A549 (cell line): ENCODE measurements around the gene HNF4A. TPM values are rescaled to one million over a fixed set of nuclear protein-coding genes. Genes with fewer than 3 reads are reported as not detected.

Source experiments
- ATAC-seq, 2 experiments: fragments of 200-7000 bp in 1 of 2; fragments of >200 bp in 1 of 2; cut with Nextera tagmentation in 1 of 2; cut with Tn5 transposase in 1 of 2; 3 replicates each; pipeline versions ENCODE4 v1.8.0 to v1.9.1; 2018 to 2020; ENCODE audit warnings: mild to moderate bottlenecking in 1 of 2, moderate library complexity in 1 of 2
- CTCF ChIA-PET: fragments of 300-600 bp; sonication (Branson Sonifier 250); formaldehyde crosslinking; extraction: SDS; loops from one replicate; lab custom pipeline; 2021; ENCODE audit warnings: antibody characterized with exemption, inconsistent platforms; lab: Yijun Ruan, JAX
- POLR2A ChIA-PET: fragments of 350-600 bp; formaldehyde crosslinking; extraction: SDS; loops from one replicate; lab custom pipeline; 2021; ENCODE audit warnings: antibody characterized with exemption, inconsistent platforms; lab: Yijun Ruan, JAX
- DNase-seq, 2 experiments: peaks; one replicate each; pipeline versions ENCODE4 v3.0.0 to v3.0.0-alpha.2; 2011 to 2016; ENCODE audit warnings: low read depth in 1 of 2, low spot score in 1 of 2
- FAIRE-seq: peaks from 2 replicates; lab custom pipeline; 2011; peaks lifted over from hg19 to GRCh38; lab: Jason Lieb, UNC
- H3K27ac ChIP-seq, 2 experiments: fragments of >200 bp; sonication (Bioruptor Twin); formaldehyde crosslinking; 3 replicates each; pipeline ENCODE4 v1.5.1; 2016 to 2017
- H3K4me1 ChIP-seq: fragments of >200 bp; sonication (Bioruptor Twin); formaldehyde crosslinking; 3 replicates; pipeline ENCODE4 v1.6.1; 2016
- H3K4me2 ChIP-seq: fragments of >200 bp; sonication (Bioruptor Twin); formaldehyde crosslinking; 3 replicates; pipeline ENCODE4 v1.6.1; 2016
- H3K4me3 ChIP-seq: fragments of >200 bp; sonication (Bioruptor Twin); formaldehyde crosslinking; 3 replicates; pipeline ENCODE4 v1.5.1; 2016
- H3K9me3 ChIP-seq: fragments of >200 bp; sonication (Bioruptor Twin); formaldehyde crosslinking; 3 replicates; pipeline ENCODE4 v1.6.1; 2016
- CBX8 ChIP-seq: fragments of 200-600 bp; sonication (generic); IDR thresholded peaks from 2 replicates; pipeline ENCODE4 v1.6.1; 2016
- EHMT2 ChIP-seq: fragments of 200-600 bp; sonication (generic); IDR thresholded peaks from 2 replicates; pipeline ENCODE4 v1.6.1; 2016; ENCODE audit warnings: antibody characterized with exemption, low read depth, mild to moderate bottlenecking, moderate library complexity
- FOSB ChIP-seq: fragments of 250-450 bp; sonication (Bioruptor Pico); IDR thresholded peaks from 2 replicates; pipeline ENCODE4 v1.5.0; 2020; ENCODE audit warnings: mild to moderate bottlenecking, moderate library complexity
- FOSL2 ChIP-seq, 2 experiments: fragments of 450-650 bp in 1 of 2; fragments of >200 bp in 1 of 2; sonication (Bioruptor Twin) in 1 of 2; formaldehyde crosslinking; IDR thresholded peaks; 2 replicates each; pipeline versions ENCODE4 v1.5.0 to v1.6.1; 2016 to 2020; ENCODE audit warnings: mild to moderate bottlenecking in 1 of 2, moderate library complexity in 1 of 2
- FOXS1 ChIP-seq: fragments of 250-450 bp; sonication (Bioruptor Pico); IDR thresholded peaks from 2 replicates; pipeline ENCODE4 v1.5.0; 2020; ENCODE audit warnings: mild to moderate bottlenecking, moderate library complexity
- HDAC2 ChIP-seq: fragments of 200-600 bp; sonication (generic); IDR thresholded peaks from 2 replicates; pipeline ENCODE4 v1.6.1; 2016
- JUN ChIP-seq, 2 experiments: fragments of >200 bp; sonication (Bioruptor Twin); formaldehyde crosslinking; IDR thresholded peaks; 2 replicates in 1 of 2; 3 replicates in 1 of 2; pipeline ENCODE4 v1.6.1; 2016 to 2017
- KDM1A ChIP-seq: fragments of 200-600 bp; sonication (generic); IDR thresholded peaks from 2 replicates; pipeline ENCODE4 v1.6.1; 2016; ENCODE audit warnings: low read depth, mild to moderate bottlenecking
- MYC ChIP-seq: IDR thresholded peaks from 2 replicates; pipeline ENCODE4 v1.6.1; 2012; ENCODE audit warnings: mild to moderate bottlenecking, inconsistent platforms, low read length, improper control_type of control experiment, borderline replicate concordance
- NFE2L2 ChIP-seq: fragments of 150-350 bp; conservative IDR thresholded peaks from 2 replicates; pipeline ENCODE4 v1.6.1; 2014; ENCODE audit warnings: low read length
- POLR2A ChIP-seq: IDR thresholded peaks from 2 replicates; pipeline ENCODE4 v1.6.1; 2012; ENCODE audit warnings: mild to moderate bottlenecking, low read length
- RAD21 ChIP-seq, 2 experiments: fragments of >200 bp in 1 of 2; sonication (Bioruptor Twin) in 1 of 2; formaldehyde crosslinking in 1 of 2; IDR thresholded peaks in 1 of 2; conservative IDR thresholded peaks in 1 of 2; 2 replicates in 1 of 2; 3 replicates in 1 of 2; pipeline ENCODE4 v1.6.1; 2012 to 2018; ENCODE audit warnings: inconsistent platforms in 1 of 2
- RARB ChIP-seq: fragments of 250-450 bp; sonication (Bioruptor Pico); IDR thresholded peaks from 2 replicates; pipeline ENCODE4 v1.8.0; 2021; ENCODE audit warnings: mild to moderate bottlenecking, moderate library complexity
- RNF2 ChIP-seq: fragments of 200-600 bp; sonication (generic); IDR thresholded peaks from 2 replicates; pipeline ENCODE4 v1.6.1; 2016; ENCODE audit warnings: low read depth, mild to moderate bottlenecking, antibody characterized with exemption, moderate library complexity, borderline replicate concordance
- SMC3 ChIP-seq: fragments of >200 bp; sonication (Bioruptor Twin); formaldehyde crosslinking; IDR thresholded peaks from 3 replicates; pipeline ENCODE4 v1.6.1; 2018; ENCODE audit warnings: inconsistent platforms
- SREBF2 ChIP-seq: fragments of 450-650 bp; IDR thresholded peaks from 2 replicates; pipeline ENCODE4 v1.6.1; 2014; ENCODE audit warnings: mild to moderate bottlenecking, moderate library complexity
- TFCP2L1 ChIP-seq: fragments of 250-450 bp; sonication (Bioruptor Pico); IDR thresholded peaks from 2 replicates; pipeline ENCODE4 v1.5.0; 2021; ENCODE audit warnings: mild to moderate bottlenecking
- TP53 ChIP-seq: fragments of 250-450 bp; sonication (Bioruptor Pico); IDR thresholded peaks from 2 replicates; pipeline ENCODE4 v1.5.0; 2021; ENCODE audit warnings: mild to moderate bottlenecking, moderate library complexity
- ZSCAN20 ChIP-seq: fragments of 250-450 bp; sonication (Bioruptor Pico); IDR thresholded peaks from 2 replicates; pipeline ENCODE4 v1.8.0; 2022; ENCODE audit warnings: mild to moderate bottlenecking, moderate library complexity
- WGBS: methylation state at CpG from one replicate; pipeline ENCODE4 v1.1.6; 2017; ENCODE audit errors: missing lambda C conversion rate; 5-methylcytosine and 5-hydroxymethylcytosine counted together
- polyA plus RNA-seq, 4 experiments: library from polyadenylated mRNA; depleted of rRNA in 3 of 4; stranded (reverse); fragments of >200 nt; fragmentation: RNase III in 1 of 4; extraction: RNeasy Plus Mini Kit Qiagen cat#74134 plus additional on column Dnase treatment in 1 of 4; gene quantifications; 2 replicates in 3 of 4; 3 replicates in 1 of 4; pipeline ENCODE4 v1.2.3, GENCODE V29; 2011 to 2017
- TF ChIP-seq, protein P1 (sequence below): IDR thresholded peaks from 2 replicates; pipeline ENCODE4 v1.6.1; 2012; ENCODE audit warnings: low read depth, borderline replicate concordance
- TF ChIP-seq, protein P2 (sequence below): fragments of >200 bp; sonication (Bioruptor Twin); formaldehyde crosslinking; IDR thresholded peaks from 3 replicates; pipeline ENCODE4 v1.5.1; 2016
- TF ChIP-seq, protein P3 (sequence below): IDR thresholded peaks from 2 replicates; pipeline ENCODE4 v1.6.1; 2012
- TF ChIP-seq, protein P4 (sequence below): fragments of 450-650 bp; IDR thresholded peaks from 2 replicates; pipeline ENCODE4 v1.6.1; 2014; ENCODE audit warnings: antibody characterized with exemption
- TF ChIP-seq, protein P5 (sequence below): fragments of 250-450 bp; sonication (Bioruptor Pico); IDR thresholded peaks from 2 replicates; pipeline ENCODE4 v1.5.0; 2021; ENCODE audit warnings: mild to moderate bottlenecking, moderate library complexity, borderline replicate concordance
- TF ChIP-seq, protein P6 (sequence below): IDR thresholded peaks from 2 replicates; pipeline ENCODE4 v1.6.1; 2012

HNF4A gene
- polyA plus RNA-seq, 2 of the 4 experiments (the other 2 are of a cell fraction): 20.0 to 26.2 TPM

DNA sequence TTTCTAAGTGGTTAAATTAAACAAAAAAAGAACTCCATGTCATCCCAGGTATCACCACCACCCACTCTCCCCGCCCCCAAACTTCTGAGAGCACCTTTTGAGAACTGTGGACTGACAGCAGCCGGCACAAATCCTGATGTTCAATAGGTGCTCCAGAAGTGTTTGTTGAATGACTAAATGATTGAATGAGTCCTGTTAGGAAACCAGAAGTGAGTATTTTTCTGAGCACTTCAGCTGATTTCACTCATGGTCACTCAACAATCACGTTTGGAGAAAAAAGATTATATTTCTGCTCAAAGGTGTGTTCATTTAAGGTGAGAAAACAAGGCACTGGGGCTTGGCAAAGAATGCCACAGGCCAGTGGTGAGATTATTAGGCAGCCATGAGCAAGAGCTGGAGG, 6.2 kb upstream of the HNF4A start:
- CTCF ChIA-PET: no interaction called here
- no peak for TF ChIP-seq JUN (IDR thresholded peaks at IDR 0.05)
- no peak for TF ChIP-seq FOSB (CRISPR knock-in tag)
- TF ChIP-seq, protein P1, sequence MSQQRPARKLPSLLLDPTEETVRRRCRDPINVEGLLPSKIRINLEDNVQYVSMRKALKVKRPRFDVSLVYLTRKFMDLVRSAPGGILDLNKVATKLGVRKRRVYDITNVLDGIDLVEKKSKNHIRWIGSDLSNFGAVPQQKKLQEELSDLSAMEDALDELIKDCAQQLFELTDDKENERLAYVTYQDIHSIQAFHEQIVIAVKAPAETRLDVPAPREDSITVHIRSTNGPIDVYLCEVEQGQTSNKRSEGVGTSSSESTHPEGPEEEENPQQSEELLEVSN: no peak
- TF ChIP-seq HDAC2: no peak
- TF ChIP-seq FOSL2 (IDR thresholded peaks at IDR 0.05): no peak
- no peak for TF ChIP-seq FOSL2 (CRISPR knock-in tag; IDR thresholded peaks at IDR 0.05)
- TF ChIP-seq FOXS1 (CRISPR knock-in tag): no peak
- TF ChIP-seq, protein P2, sequence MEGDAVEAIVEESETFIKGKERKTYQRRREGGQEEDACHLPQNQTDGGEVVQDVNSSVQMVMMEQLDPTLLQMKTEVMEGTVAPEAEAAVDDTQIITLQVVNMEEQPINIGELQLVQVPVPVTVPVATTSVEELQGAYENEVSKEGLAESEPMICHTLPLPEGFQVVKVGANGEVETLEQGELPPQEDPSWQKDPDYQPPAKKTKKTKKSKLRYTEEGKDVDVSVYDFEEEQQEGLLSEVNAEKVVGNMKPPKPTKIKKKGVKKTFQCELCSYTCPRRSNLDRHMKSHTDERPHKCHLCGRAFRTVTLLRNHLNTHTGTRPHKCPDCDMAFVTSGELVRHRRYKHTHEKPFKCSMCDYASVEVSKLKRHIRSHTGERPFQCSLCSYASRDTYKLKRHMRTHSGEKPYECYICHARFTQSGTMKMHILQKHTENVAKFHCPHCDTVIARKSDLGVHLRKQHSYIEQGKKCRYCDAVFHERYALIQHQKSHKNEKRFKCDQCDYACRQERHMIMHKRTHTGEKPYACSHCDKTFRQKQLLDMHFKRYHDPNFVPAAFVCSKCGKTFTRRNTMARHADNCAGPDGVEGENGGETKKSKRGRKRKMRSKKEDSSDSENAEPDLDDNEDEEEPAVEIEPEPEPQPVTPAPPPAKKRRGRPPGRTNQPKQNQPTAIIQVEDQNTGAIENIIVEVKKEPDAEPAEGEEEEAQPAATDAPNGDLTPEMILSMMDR: no peak
- no peak for TF ChIP-seq SMC3
- FAIRE-seq (no peak), ATAC-seq (no peak), DNase-seq (no peak)
- Histone ChIP-seq H3K27ac (no peak overlapping the region), H3K9me3 (no peaks in the 10 kb centered on the region), H3K4me2 (no peak overlapping the region), H3K4me3 (no peak overlapping the region), H3K4me1 (no peaks in the 10 kb centered on the region)
- POLR2A ChIA-PET: no interaction called here
- whole genome bisulfite sequencing: 67% methylated on average over 3 of the region's 3 CpGs

DNA sequence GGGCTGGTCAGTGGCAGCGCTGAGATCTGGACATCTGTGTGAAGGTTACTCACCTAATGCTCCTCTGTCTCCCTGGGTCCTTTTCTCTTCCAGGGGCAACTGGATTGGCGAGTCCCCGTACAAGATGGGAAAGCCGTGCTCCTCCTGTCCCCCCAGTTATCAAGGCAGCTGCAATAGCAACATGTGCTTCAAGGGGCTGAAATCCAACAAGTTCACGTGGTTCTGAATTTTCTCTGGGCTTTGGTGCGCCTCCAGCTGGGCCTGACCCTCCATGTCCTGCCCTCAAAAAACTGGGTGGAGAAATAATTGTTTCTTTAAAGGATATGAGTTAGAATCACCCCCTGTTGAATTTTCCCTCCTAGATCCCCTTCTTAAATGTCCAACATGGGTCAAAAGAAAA, 4.9 kb upstream of the HNF4A start:
- no peak for TF ChIP-seq KDM1A
- no peak for TF ChIP-seq FOXS1 (CRISPR knock-in tag)
- no peak for TF ChIP-seq RARB
- TF ChIP-seq NFE2L2: no peak
- TF ChIP-seq CBX8: no peak
- TF ChIP-seq, protein P3, sequence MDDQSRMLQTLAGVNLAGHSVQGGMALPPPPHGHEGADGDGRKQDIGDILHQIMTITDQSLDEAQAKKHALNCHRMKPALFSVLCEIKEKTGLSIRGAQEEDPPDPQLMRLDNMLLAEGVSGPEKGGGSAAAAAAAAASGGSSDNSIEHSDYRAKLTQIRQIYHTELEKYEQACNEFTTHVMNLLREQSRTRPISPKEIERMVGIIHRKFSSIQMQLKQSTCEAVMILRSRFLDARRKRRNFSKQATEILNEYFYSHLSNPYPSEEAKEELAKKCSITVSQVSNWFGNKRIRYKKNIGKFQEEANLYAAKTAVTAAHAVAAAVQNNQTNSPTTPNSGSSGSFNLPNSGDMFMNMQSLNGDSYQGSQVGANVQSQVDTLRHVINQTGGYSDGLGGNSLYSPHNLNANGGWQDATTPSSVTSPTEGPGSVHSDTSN: no peak
- no peak for TF ChIP-seq RAD21 (conservative IDR thresholded peaks at IDR 0.05 in 1 of 2, IDR thresholded peaks at IDR 0.05 in 1 of 2)
- no peak for TF ChIP-seq EHMT2
- TF ChIP-seq TP53: no peak
- TF ChIP-seq, protein P4, sequence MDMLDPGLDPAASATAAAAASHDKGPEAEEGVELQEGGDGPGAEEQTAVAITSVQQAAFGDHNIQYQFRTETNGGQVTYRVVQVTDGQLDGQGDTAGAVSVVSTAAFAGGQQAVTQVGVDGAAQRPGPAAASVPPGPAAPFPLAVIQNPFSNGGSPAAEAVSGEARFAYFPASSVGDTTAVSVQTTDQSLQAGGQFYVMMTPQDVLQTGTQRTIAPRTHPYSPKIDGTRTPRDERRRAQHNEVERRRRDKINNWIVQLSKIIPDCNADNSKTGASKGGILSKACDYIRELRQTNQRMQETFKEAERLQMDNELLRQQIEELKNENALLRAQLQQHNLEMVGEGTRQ: no peak
- TF ChIP-seq MYC: no peak
- TF ChIP-seq SREBF2: no peak
- TF ChIP-seq FOSB (CRISPR knock-in tag): no peak
- TF ChIP-seq, protein P5, sequence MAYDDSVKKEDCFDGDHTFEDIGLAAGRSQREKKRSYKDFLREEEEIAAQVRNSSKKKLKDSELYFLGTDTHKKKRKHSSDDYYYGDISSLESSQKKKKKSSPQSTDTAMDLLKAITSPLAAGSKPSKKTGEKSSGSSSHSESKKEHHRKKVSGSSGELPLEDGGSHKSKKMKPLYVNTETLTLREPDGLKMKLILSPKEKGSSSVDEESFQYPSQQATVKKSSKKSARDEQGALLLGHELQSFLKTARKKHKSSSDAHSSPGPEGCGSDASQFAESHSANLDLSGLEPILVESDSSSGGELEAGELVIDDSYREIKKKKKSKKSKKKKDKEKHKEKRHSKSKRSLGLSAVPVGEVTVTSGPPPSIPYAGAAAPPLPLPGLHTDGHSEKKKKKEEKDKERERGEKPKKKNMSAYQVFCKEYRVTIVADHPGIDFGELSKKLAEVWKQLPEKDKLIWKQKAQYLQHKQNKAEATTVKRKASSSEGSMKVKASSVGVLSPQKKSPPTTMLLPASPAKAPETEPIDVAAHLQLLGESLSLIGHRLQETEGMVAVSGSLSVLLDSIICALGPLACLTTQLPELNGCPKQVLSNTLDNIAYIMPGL (CRISPR knock-in tag): no peak
- no peak for TF ChIP-seq TFCP2L1 (CRISPR knock-in tag)
- TF ChIP-seq POLR2A: no peak
- TF ChIP-seq, protein P6, sequence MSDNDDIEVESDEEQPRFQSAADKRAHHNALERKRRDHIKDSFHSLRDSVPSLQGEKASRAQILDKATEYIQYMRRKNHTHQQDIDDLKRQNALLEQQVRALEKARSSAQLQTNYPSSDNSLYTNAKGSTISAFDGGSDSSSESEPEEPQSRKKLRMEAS: no peak
- no peak for TF ChIP-seq ZSCAN20 (CRISPR knock-in tag)
- TF ChIP-seq RNF2: no peak
- H3K4me3 ChIP-seq: no peak overlapping the region
- POLR2A ChIA-PET: no interaction called here
- CTCF ChIA-PET: no interaction called here
- H3K9me3 ChIP-seq: no peaks in the 10 kb centered on the region
- ATAC-seq (no peak), FAIRE-seq (no peak), DNase-seq (no peak)
- H3K27ac ChIP-seq: no peak overlapping the region
- H3K4me1 ChIP-seq: peaks cover 6% of the 10 kb centered on the region; the same call in 2 of the 3 replicates
- H3K4me2 ChIP-seq: no peak overlapping the region
- 92% methylated on average over 6 of the region's 6 CpGs for WGBS
